ENCODE measurements around the gene MACO1. TPM values are rescaled to one million over a fixed set of nuclear protein-coding genes. Genes with fewer than 3 reads are reported as not detected.
"Not testable (repeated sequence)": the region's sequence is repeated elsewhere in the genome, so short reads cannot be mapped to it uniquely, and the experiment has no call there.

MACO1 gene
- total and polyA plus RNA-seq, 2 of the 8 experiments (the other 6 are each of a cell fraction or from before 2014, with no cell fraction given), result 3.5 to 15.1 TPM

DNA sequence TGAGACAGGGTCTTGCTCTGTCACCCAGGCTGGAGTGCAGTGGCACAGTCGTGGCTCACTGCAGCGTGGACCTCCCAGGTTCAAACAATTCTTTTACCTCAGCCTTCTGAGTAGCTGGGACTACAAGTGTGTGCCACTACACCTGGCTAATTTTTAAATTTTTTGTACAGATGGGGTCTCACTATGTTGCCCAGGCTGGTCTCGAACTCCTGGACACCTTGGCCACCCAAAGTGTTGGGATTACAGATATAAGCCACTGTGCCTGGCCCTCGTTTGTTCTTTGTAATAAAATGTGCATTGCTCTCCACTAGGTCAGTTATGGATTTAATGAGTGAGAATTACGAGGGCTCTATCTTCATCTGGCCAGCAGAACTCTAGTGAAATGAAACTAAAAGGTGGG lies 13.9 kb downstream of the MACO1 start:
- CTCF ChIA-PET (ENCODE audit: partially characterized antibody), result not testable (repeated sequence)

More for the DNA sequence above, 13.9 kb downstream of the MACO1 start:
- H3K4me3 ChIP-seq (ENCODE audit: extremely low read depth in 1 of 4, insufficient read depth in 2 of 4, low read depth in 3 of 4, low read length in 4 of 4); H3K9ac ChIP-seq (replicated peaks in 1 of 4; ENCODE audit: extremely low read depth in 1 of 4, low read depth in 3 of 4, low read length in 3 of 4); POLR2A ChIA-PET (ENCODE audit: partially characterized antibody); H4K5ac ChIP-seq (ENCODE audit: insufficient read length, low read depth, low read length); H2BK120ac ChIP-seq (replicated peaks; ENCODE audit: low read depth, low read length); H4K91ac ChIP-seq (replicated peaks; ENCODE audit: insufficient read length, low read length); H3K36me3 ChIP-seq (ENCODE audit: control insufficient read depth in 2 of 4, insufficient read depth in 4 of 4, low read length in 3 of 4); H3K23ac ChIP-seq (ENCODE audit: insufficient read length); H3K56ac ChIP-seq (replicated peaks; ENCODE audit: insufficient read length, low read depth, low read length); H2BK5ac ChIP-seq (ENCODE audit: low read depth, low read length); H3K4me2 ChIP-seq (ENCODE audit: insufficient read depth in 1 of 2, low read depth in 2 of 2, low read length in 2 of 2); H2BK15ac ChIP-seq (ENCODE audit: low read length); H3K79me1 ChIP-seq (ENCODE audit: low read depth, low read length); H2BK20ac ChIP-seq (ENCODE audit: low read length); DNase-seq (ENCODE audit: low read depth in 1 of 2, low spot score in 2 of 2); H3K14ac ChIP-seq (ENCODE audit: insufficient read length); H3K27ac ChIP-seq (ENCODE audit: low read depth, low read length); FAIRE-seq; H2AK5ac ChIP-seq (ENCODE audit: low read depth, low read length); H3K27me3 ChIP-seq (replicated peaks in 1 of 4; ENCODE audit: control insufficient read depth in 3 of 4, extremely low read depth in 1 of 4, insufficient read depth in 3 of 4, low read length in 3 of 4); H3K23me2 ChIP-seq (ENCODE audit: low read depth, low read length); H3K4ac ChIP-seq (replicated peaks; ENCODE audit: insufficient read length, low read depth, low read length); H4K8ac ChIP-seq (ENCODE audit: extremely low read depth, insufficient read depth, low read length); H2AFZ ChIP-seq (ENCODE audit: low read length); H3K18ac ChIP-seq (ENCODE audit: extremely low read depth, low read length); H4K20me1 ChIP-seq (replicated peaks in 1 of 2; ENCODE audit: control insufficient read depth in 1 of 2, insufficient read depth in 2 of 2, low read length in 2 of 2); H3K9me3 ChIP-seq (ENCODE audit: insufficient read depth in 2 of 2, low read depth in 1 of 2, low read length in 1 of 2); H3K4me1 ChIP-seq (replicated peaks in 1 of 4; ENCODE audit: control insufficient read depth in 3 of 4, insufficient read depth in 4 of 4, low read length in 3 of 4); H2BK12ac ChIP-seq (ENCODE audit: low read depth, low read length): not testable (repeated sequence)
- 86% methylated on average over 5 of the region's 5 CpGs; no CpG with 5 or more reads in 1 of the 2 experiments for WGBS, 2 experiments (ENCODE audit: extremely low coverage in 1 of 2, insufficient coverage in 1 of 2, insufficient read length in 1 of 2, insufficient replicate concordance in 2 of 2, low coverage in 1 of 2, low lambda C conversion rate in 2 of 2, missing lambda C conversion rate in 1 of 2)
- H3K79me2 ChIP-seq (ENCODE audit: control insufficient read depth in 1 of 2, insufficient read depth in 2 of 2, low read length in 2 of 2), result peaks cover 0 to 20% of the 10 kb centered on the region in 2 experiments; a peak in 2 of 4 replicates
